Naive thymus-derived CD4-positive, alpha-beta T cell (primary cell): ENCODE measurements around the gene TMPRSS6. TPM values are rescaled to one million over a fixed set of nuclear protein-coding genes. Genes with fewer than 3 reads are reported as not detected.

Experiments
- ATAC-seq: fragments of 150-1000 bp; cut with Tn5 transposase; 2 replicates; pipeline ENCODE4 v1.10.0; 2021; ENCODE audit warnings: mild to moderate bottlenecking, moderate library complexity
- CTCF ChIA-PET: fragments of 350-600 bp; sonication (Branson Sonifier 250); formaldehyde crosslinking; loops from one replicate; lab custom pipeline; 2021; ENCODE audit warnings: antibody characterized with exemption; lab: Charles Lee
- POLR2A ChIA-PET: fragments of 350-600 bp; sonication (Branson Sonifier 250); formaldehyde crosslinking; loops from one replicate; lab custom pipeline; 2021; ENCODE audit warnings: antibody characterized with exemption, inconsistent platforms; lab: Charles Lee
- DNase-seq, 9 donors: peaks; one replicate each; pipeline versions ENCODE4 v3.0.0 to v3.0.0-alpha.2; 2020 to 2022; ENCODE audit warnings: mixed read lengths in 1 of 9
- H3K27ac ChIP-seq: one replicate; pipeline ENCODE4 v1.7.0; 2013; ENCODE audit warnings: mild to moderate bottlenecking, low read depth, low read length, moderate library complexity
- H3K27me3 ChIP-seq, 2 donors: one replicate each; pipeline ENCODE4 v1.7.0; 2013; ENCODE audit warnings: low read length in 2 of 2, mild to moderate bottlenecking in 2 of 2, moderate library complexity in 2 of 2; ENCODE audit not compliant: control insufficient read depth in 2 of 2, insufficient read depth in 2 of 2
- H3K36me3 ChIP-seq, 3 experiments: 1 replicate in 2 of 3; 2 replicates in 1 of 3; pipeline ENCODE4 v1.7.0; 2013; ENCODE audit warnings: low read length in 3 of 3, mild to moderate bottlenecking in 3 of 3, moderate library complexity in 1 of 3; ENCODE audit not compliant: insufficient read depth in 3 of 3, control insufficient read depth in 2 of 3
- H3K4me1 ChIP-seq, 2 donors: one replicate each; pipeline ENCODE4 v1.7.0; 2013; ENCODE audit warnings: low read length in 2 of 2, mild to moderate bottlenecking in 2 of 2, moderate library complexity in 1 of 2; ENCODE audit not compliant: control insufficient read depth in 2 of 2, insufficient read depth in 2 of 2
- H3K4me3 ChIP-seq: 2 replicates; pipeline ENCODE4 v1.7.0; 2013; ENCODE audit warnings: mild to moderate bottlenecking, low read length
- H3K9me3 ChIP-seq, 3 experiments: 1 replicate in 2 of 3; 2 replicates in 1 of 3; pipeline ENCODE4 v1.7.0; 2013; ENCODE audit warnings: low read length in 3 of 3; ENCODE audit not compliant: control insufficient read depth in 2 of 3
- H3K27ac Mint-ChIP-seq, 9 donors: one replicate each; pipeline ENCODE4 v1.8.0; 2020 to 2022; ENCODE audit warnings: mixed read lengths in 9 of 9, mild to moderate bottlenecking in 8 of 9, moderate library complexity in 5 of 9, inconsistent platforms in 2 of 9
- H3K27me3 Mint-ChIP-seq, 5 donors: one replicate each; pipeline ENCODE4 v1.8.0; 2021 to 2022; ENCODE audit warnings: mixed read lengths in 5 of 5, mild to moderate bottlenecking in 1 of 5
- H3K36me3 Mint-ChIP-seq, 5 donors: one replicate each; pipeline ENCODE4 v1.8.0; 2020 to 2022; ENCODE audit warnings: mixed read lengths in 5 of 5, mild to moderate bottlenecking in 3 of 5, inconsistent platforms in 1 of 5
- H3K4me1 Mint-ChIP-seq, 7 donors: one replicate each; pipeline ENCODE4 v1.8.0; 2020 to 2022; ENCODE audit warnings: mixed read lengths in 7 of 7, mild to moderate bottlenecking in 3 of 7, inconsistent platforms in 1 of 7
- H3K4me3 Mint-ChIP-seq, 10 donors: one replicate each; pipeline ENCODE4 v1.8.0; 2020 to 2022; ENCODE audit warnings: mild to moderate bottlenecking in 10 of 10, mixed read lengths in 10 of 10, moderate library complexity in 6 of 10, inconsistent platforms in 2 of 10
- H3K9me3 Mint-ChIP-seq, 11 donors: one replicate each; pipeline ENCODE4 v1.8.0; 2020 to 2022; ENCODE audit warnings: mixed read lengths in 11 of 11, mild to moderate bottlenecking in 4 of 11, inconsistent platforms in 1 of 11, moderate library complexity in 1 of 11
- intact Hi-C, 2 donors: fragments of 100-400 bp; cut with micrococcal nuclease; formaldehyde crosslinking; loops; one replicate each; pipeline ENCODE4 v1.15.1; 2023
- polyA plus RNA-seq, 2 donors: library from polyadenylated mRNA; unstranded; fragments of 300-500 nt; fragmentation: Illumina TruSeq; gene quantifications; one replicate each; pipeline ENCODE4 v1.2.3, GENCODE V29; 2021
- total RNA-seq, 6 experiments: library from RNA in 5 of 6; stranded (reverse) in 5 of 6; gene quantifications; 1 replicate in 5 of 6; 2 replicates in 1 of 6; pipeline ENCODE4 v1.2.3 and lab custom pipeline; 2021 to 2026

The TMPRSS6 gene
- total and polyA plus RNA-seq, 7 experiments from 2014 or later: 0.22 to 3.2 (median 0.32) TPM; not detected in 2

GRCh38 chr22:37028692-37029674 is 80.5 kb downstream of the TMPRSS6 start:
- H3K36me3 Mint-ChIP-seq: peaks cover 0 to 4% (median 0%) of the 10 kb centered on the region in 5 donors
- no peaks in the 10 kb centered on the region for H3K36me3 ChIP-seq
- ATAC-seq (no peak), DNase-seq (no peak)
- intact Hi-C loops: no loop called here
- ChIA-PET POLR2A (no interaction called here), CTCF (interaction anchor here (1.4 kb wide), 1 partner anchor 10 kb away, joined by 3 read pairs; the partner anchor contains the start of genes MPST and TST)
- no peak overlapping the region for H3K27ac ChIP-seq
- no peaks in the 10 kb centered on the region for H3K4me1 ChIP-seq
- H3K27ac Mint-ChIP-seq: no peak overlapping the region
- no peak overlapping the region for H3K4me3 ChIP-seq
- H3K4me1 Mint-ChIP-seq: peaks cover 0 to 3% (median 0%) of the 10 kb centered on the region in 7 donors
- H3K27me3 ChIP-seq: no peaks in the 10 kb centered on the region
- peaks cover 0 to 2% (median 0%) of the 10 kb centered on the region in 5 donors for H3K27me3 Mint-ChIP-seq
- no peak overlapping the region for H3K4me3 Mint-ChIP-seq
- no peaks in the 10 kb centered on the region for H3K9me3 ChIP-seq
- no peaks in the 10 kb centered on the region for H3K9me3 Mint-ChIP-seq

GRCh38 chr22:37027556-37027955 is 82.0 kb downstream of the TMPRSS6 start:
- DNase-seq (no peak), ATAC-seq (no peak)
- Mint-ChIP-seq H3K4me1 (peaks cover 0 to 3% (median 0%) of the 10 kb centered on the region in 7 donors), H3K27ac (no peak overlapping the region), H3K4me3 (no peak overlapping the region), H3K27me3 (peaks cover 0 to 2% (median 0%) of the 10 kb centered on the region in 5 donors), H3K36me3 (peaks cover 0 to 4% (median 0%) of the 10 kb centered on the region in 5 donors), H3K9me3 (no peaks in the 10 kb centered on the region)
- H3K4me3 ChIP-seq: no peak overlapping the region
- H3K36me3 ChIP-seq: no peaks in the 10 kb centered on the region
- ChIA-PET CTCF (interaction anchor here (1.0 to 1.4 kb wide), 2 partner anchors 8 to 22 kb away, joined by 3 to 4 read pairs; partner anchors contain the start of genes MPST and TST), POLR2A (no interaction called here)
- H3K4me1 ChIP-seq: no peaks in the 10 kb centered on the region
- H3K9me3 ChIP-seq: no peaks in the 10 kb centered on the region
- no peaks in the 10 kb centered on the region for H3K27me3 ChIP-seq
- intact Hi-C loops: no loop called here
- no peak overlapping the region for H3K27ac ChIP-seq

GRCh38 chr22:37026325-37026724 is 83.2 kb downstream of the TMPRSS6 start:
- Histone ChIP-seq H3K27me3 (no peaks in the 10 kb centered on the region), H3K9me3 (no peaks in the 10 kb centered on the region), H3K4me3 (no peak overlapping the region), H3K27ac (no peak overlapping the region), H3K36me3 (no peaks in the 10 kb centered on the region), H3K4me1 (no peaks in the 10 kb centered on the region)
- H3K36me3 Mint-ChIP-seq: peaks cover 0 to 7% (median 0%) of the 10 kb centered on the region in 5 donors
- ChIA-PET POLR2A (no interaction called here), CTCF (no interaction called here)
- H3K4me1 Mint-ChIP-seq: peaks cover 0 to 10% (median 4%) of the 10 kb centered on the region in 7 donors
- H3K27me3 Mint-ChIP-seq: peaks cover 0 to 7% (median 0%) of the 10 kb centered on the region in 5 donors
- H3K9me3 Mint-ChIP-seq: no peaks in the 10 kb centered on the region
- H3K27ac Mint-ChIP-seq: no peak overlapping the region
- no peak for ATAC-seq
- no peak overlapping the region for H3K4me3 Mint-ChIP-seq
- DNase-seq: no peak
- intact Hi-C loops: no loop called here

- no peak for DNase-seq
- POLR2A ChIA-PET: no interaction called here
- H3K27ac Mint-ChIP-seq: no peak overlapping the region
Measured at GRCh38 chr22:37025500-37026070, 83.9 kb downstream of the TMPRSS6 start.

GRCh38 chr22:37024339-37025157 is 85.0 kb downstream of the TMPRSS6 start:
- intact Hi-C loops: no loop called here

More at GRCh38 chr22:37025500-37026070, 83.9 kb downstream of the TMPRSS6 start:
- Mint-ChIP-seq H3K4me1 (peaks cover 0 to 12% (median 4%) of the 10 kb centered on the region in 7 donors), H3K27me3 (peaks cover 0 to 9% (median 0%) of the 10 kb centered on the region in 5 donors), H3K9me3 (no peaks in the 10 kb centered on the region), H3K36me3 (peaks cover 0 to 7% (median 0%) of the 10 kb centered on the region in 5 donors), H3K4me3 (no peak overlapping the region)
- intact Hi-C loops: no loop called here
- Histone ChIP-seq H3K4me1 (no peaks in the 10 kb centered on the region), H3K4me3 (no peak overlapping the region), H3K9me3 (no peaks in the 10 kb centered on the region), H3K27ac (no peak overlapping the region), H3K36me3 (no peaks in the 10 kb centered on the region), H3K27me3 (no peaks in the 10 kb centered on the region)
- CTCF ChIA-PET: interaction anchor here (0.6 kb wide), 1 partner anchor 18 kb away, joined by 3 read pairs; no protein-coding TSS in a partner anchor
- no peak for ATAC-seq

More at GRCh38 chr22:37024339-37025157, 85.0 kb downstream of the TMPRSS6 start:
- no peaks in the 10 kb centered on the region for H3K9me3 ChIP-seq
- Mint-ChIP-seq H3K9me3 (no peaks in the 10 kb centered on the region), H3K4me1 (peaks cover 4 to 18% (median 6%) of the 10 kb centered on the region in 7 donors), H3K36me3 (peaks cover 0 to 7% (median 0%) of the 10 kb centered on the region in 5 donors), H3K27me3 (peaks cover 0 to 9% (median 0%) of the 10 kb centered on the region in 5 donors), H3K27ac (no peak overlapping the region), H3K4me3 (no peak overlapping the region)
- ChIA-PET POLR2A (no interaction called here), CTCF (interaction anchor here (0.6 kb wide), 1 partner anchor 16 kb away, joined by 3 read pairs; no protein-coding TSS in a partner anchor)
- peaks cover 0 to 4% of the 10 kb centered on the region in 2 donors for H3K4me1 ChIP-seq
- no peak overlapping the region for H3K27ac ChIP-seq
- H3K27me3 ChIP-seq: peaks cover 0 to 8% of the 10 kb centered on the region in 2 donors
- no peaks in the 10 kb centered on the region for H3K36me3 ChIP-seq
- H3K4me3 ChIP-seq: no peak overlapping the region
- DNase-seq (no peak), ATAC-seq (no peak)
